Psoas muscle (tissue), 8 donors: ENCODE measurements around the gene CCDC27. TPM values are rescaled to one million over a fixed set of nuclear protein-coding genes. Genes with fewer than 3 reads are reported as not detected.

Experiments
- ATAC-seq, 4 donors: fragments of 200-7000 bp; cut with Tn5 transposase; one replicate each; pipeline ENCODE4 v1.9.1; 2020; ENCODE audit warnings: moderate library complexity in 3 of 4, mild to moderate bottlenecking in 2 of 4
- DNase-seq, 2 donors: peaks; one replicate each; pipeline ENCODE4 v3.0.0-alpha.2; 2020
- H3K27ac ChIP-seq: fragments of 200-600 bp; one replicate; pipeline ENCODE4 v1.8.0; 2022
- H3K27me3 ChIP-seq, 3 donors: fragments of 200-600 bp in 1 of 3; one replicate each; pipeline versions ENCODE4 v1.6.1 to v1.8.0; 2013 to 2022; ENCODE audit warnings: low read length in 2 of 3, mild to moderate bottlenecking in 2 of 3, moderate library complexity in 1 of 3; ENCODE audit not compliant: insufficient read depth in 3 of 3
- H3K36me3 ChIP-seq, 2 donors: fragments of 200-600 bp in 1 of 2; one replicate each; pipeline versions ENCODE4 v1.6.1 to v1.8.0; 2013 to 2022; ENCODE audit warnings: low read depth in 1 of 2, mild to moderate bottlenecking in 1 of 2, moderate library complexity in 1 of 2; ENCODE audit not compliant: insufficient read depth in 1 of 2
- H3K4me1 ChIP-seq: fragments of 200-600 bp; one replicate; pipeline ENCODE4 v1.8.0; 2022
- H3K4me3 ChIP-seq: fragments of 200-600 bp; one replicate; pipeline ENCODE4 v1.8.0; 2022; ENCODE audit warnings: mild to moderate bottlenecking
- H3K9me3 ChIP-seq: fragments of 200-600 bp; one replicate; pipeline ENCODE4 v1.8.0; 2022
- CTCF ChIP-seq: fragments of 200-600 bp; IDR thresholded peaks from one replicate; pipeline ENCODE4 v1.8.0; 2022; ENCODE audit warnings: antibody characterized with exemption
- WGBS, 3 donors: extraction: QIAGEN DNeasy Blood & Tissue Kit; methylation state at CpG; one replicate each; pipeline versions ENCODE4 v1.1.6 to v1.1.7; 2013; 5-methylcytosine and 5-hydroxymethylcytosine counted together
- intact Hi-C, 2 donors: fragments of 100-400 bp; cut with DNase I; formaldehyde crosslinking; loops; one replicate each; pipeline versions ENCODE4 v1.11.0 to v1.14.2; 2022
- polyA plus RNA-seq, 3 donors: library from polyadenylated mRNA; stranded (reverse); fragments of 200-250 nt; gene quantifications; one replicate each; pipeline ENCODE4 v1.2.3, GENCODE V29; 2013
- total RNA-seq, 4 donors: library from RNA; stranded (reverse); fragmentation: NEBNext Ultra II Directional in 2 of 4; extraction: Animal tissue kit (Norgen Biotek cat#: 25700) in 2 of 4; gene quantifications; one replicate each; pipeline versions ENCODE4 v1.2.1 to v1.2.4, GENCODE V29; 2021 to 2023
- donor health status: healthy with polysubstance abuse.
- donor health status: DM: no; HTN: no; CAD: no; lungs with moderate emphysema.
- donor health status: Bipolar disorder and iron deficiency.
- donor health status: healthy.
- donor health status: DM: yes; HTN: yes; CAD: no.
- donor health status: DM: no; HTN: no; CAD: no.
- donor health status: DM: no; HTN: no; CAD: no.
- donor health status: DM: yes; HTN: yes; CAD: no.

The CCDC27 gene
- total and polyA plus RNA-seq, 7 donors, result 0.03 to 0.17 (median 0.10) TPM; not detected in 3

- DNase-seq (no peak), ATAC-seq (no peak)
- intact Hi-C loops, result no loop called here
- TF ChIP-seq CTCF, result no peak
- peaks cover 2 to 57% of the 10 kb centered on the region in 2 donors for H3K36me3 ChIP-seq
- H3K4me3 ChIP-seq, result no peak overlapping the region
- WGBS, 3 donors, result 81 to 86% (median 82%) methylated on average over 21 to 22 of the region's 22 CpGs
- H3K27me3 ChIP-seq, result no peaks in the 10 kb centered on the region
- no peaks in the 10 kb centered on the region for H3K9me3 ChIP-seq
- H3K4me1 ChIP-seq, result peaks cover 18% of the 10 kb centered on the region
- H3K27ac ChIP-seq, result no peak overlapping the region
Measured at GRCh38 chr1:3741566-3742438, 10.4 kb upstream of the CCDC27 start.

GRCh38 chr1:3742439-3743298 lies 9.6 kb upstream of the CCDC27 start:
- H3K4me3 ChIP-seq, result no peak overlapping the region
- intact Hi-C loops, result no loop called here
- DNase-seq, result peak in 1 of 2 donors; percentile 36
- no peak for ATAC-seq
- H3K27ac ChIP-seq, result no peak overlapping the region
- H3K4me1 ChIP-seq, result peaks cover 19% of the 10 kb centered on the region
- peaks cover 2 to 48% of the 10 kb centered on the region in 2 donors for H3K36me3 ChIP-seq
- WGBS, 3 donors, result 82 to 87% (median 85%) methylated on average over 24 of the region's 24 CpGs
- TF ChIP-seq CTCF, result no peak
- H3K9me3 ChIP-seq, result no peaks in the 10 kb centered on the region
- H3K27me3 ChIP-seq, result no peaks in the 10 kb centered on the region

- TF ChIP-seq CTCF, result no peak
- peaks cover 22% of the 10 kb centered on the region for H3K4me1 ChIP-seq
- no peaks in the 10 kb centered on the region for H3K9me3 ChIP-seq
- H3K4me3 ChIP-seq, result no peak overlapping the region
- ATAC-seq, result no peak
- peaks cover 2 to 40% of the 10 kb centered on the region in 2 donors for H3K36me3 ChIP-seq
- 44 to 65% (median 49%) methylated on average over 4 of the region's 4 CpGs for WGBS, 3 donors
- H3K27me3 ChIP-seq, result no peaks in the 10 kb centered on the region
- intact Hi-C loops, result no loop called here
- DNase-seq, result no peak
- no peak overlapping the region for H3K27ac ChIP-seq
Measured at GRCh38 chr1:3743421-3743820, 8.8 kb upstream of the CCDC27 start.

- 92 to 96% (median 94%) methylated on average over 12 of the region's 12 CpGs for WGBS, 3 donors
- intact Hi-C loops, result no loop called here
Measured at GRCh38 chr1:3743826-3744225, 8.4 kb upstream of the CCDC27 start.

More at GRCh38 chr1:3743826-3744225, 8.4 kb upstream of the CCDC27 start:
- peak in 1 of 2 donors; percentile 22 for DNase-seq
- no peak overlapping the region for H3K4me3 ChIP-seq
- ATAC-seq, result no peak
- no peaks in the 10 kb centered on the region for H3K9me3 ChIP-seq
- H3K4me1 ChIP-seq, result peaks cover 22% of the 10 kb centered on the region
- no peak overlapping the region for H3K27ac ChIP-seq
- TF ChIP-seq CTCF, result no peak
- H3K27me3 ChIP-seq, result no peaks in the 10 kb centered on the region
- H3K36me3 ChIP-seq, result peaks cover under 1 to 36% of the 10 kb centered on the region in 2 donors
